ENCODE results near the gene PARP3. TPM values are rescaled to one million over a fixed set of nuclear protein-coding genes. Genes with fewer than 3 reads are reported as not detected.

PARP3 gene
- total and polyA plus RNA-seq, 2 of the 8 experiments (the other 6 are each of a cell fraction or from before 2014, with no cell fraction given): 1.3 to 1.6 TPM

DNA sequence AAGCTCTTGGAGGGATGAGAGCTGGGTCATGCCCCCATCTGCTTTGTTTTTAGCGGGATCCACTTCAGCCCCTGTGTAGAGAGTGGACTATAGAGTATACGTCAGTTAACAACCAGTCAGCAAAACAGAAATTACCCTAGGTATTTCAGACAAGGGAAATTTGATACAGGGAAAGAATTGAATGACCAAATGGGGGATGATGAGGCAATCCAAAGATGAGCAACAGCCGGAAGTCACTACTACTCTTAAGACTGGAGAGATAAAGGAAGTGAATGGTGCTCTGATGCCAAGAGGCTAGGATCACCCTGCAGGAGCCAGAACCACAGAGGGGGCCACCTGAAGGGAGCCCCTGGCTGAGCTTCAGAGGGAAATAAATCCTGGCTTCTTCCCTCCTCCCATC lies 11.3 kb downstream of the PARP3 start:
- ChIA-PET POLR2A (ENCODE audit: partially characterized antibody) (interaction anchor here (0.6 to 15.7 kb wide), 7 partner anchors 8 to 225 kb away, joined by 3 to 148 read pairs (median 13); partner anchors contain the start of genes ACY1, PARP3, PCBP4 and RPL29), CTCF (ENCODE audit: partially characterized antibody) (interaction anchor here (0.6 to 5.7 kb wide), 11 partner anchors 10 to 1326 kb away, joined by 3 to 29 read pairs (median 5); partner anchors contain the start of genes ABHD14A, ABHD14B, PARP3 and RRP9)
- H2BK20ac ChIP-seq (ENCODE audit: low read length): no peak overlapping the region
- no peak overlapping the region for H2BK120ac ChIP-seq (replicated peaks; ENCODE audit: low read depth, low read length)
- no peaks in the 10 kb centered on the region for H3K79me2 ChIP-seq (ENCODE audit: control insufficient read depth in 1 of 2, insufficient read depth in 2 of 2, low read length in 2 of 2)
- no peak overlapping the region for H3K23ac ChIP-seq (ENCODE audit: insufficient read length)
- no peak overlapping the region for H3K18ac ChIP-seq (ENCODE audit: extremely low read depth, low read length)
- no peak overlapping the region for H2AFZ ChIP-seq (ENCODE audit: low read length)
- H4K5ac ChIP-seq (ENCODE audit: insufficient read length, low read depth, low read length): no peak overlapping the region
- H3K4ac ChIP-seq (replicated peaks; ENCODE audit: insufficient read length, low read depth, low read length): no peak overlapping the region
- H3K4me3 ChIP-seq (ENCODE audit: extremely low read depth in 1 of 4, insufficient read depth in 2 of 4, low read depth in 3 of 4, low read length in 4 of 4): no peak overlapping the region
- DNase-seq (ENCODE audit: low read depth in 1 of 2, low spot score in 2 of 2) (no peak), FAIRE-seq (no peak)
- H3K79me1 ChIP-seq (ENCODE audit: low read depth, low read length): no peaks in the 10 kb centered on the region
- 92% methylated on average over 3 of the region's 3 CpGs; no CpG with 5 or more reads in 1 of the 2 experiments for WGBS, 2 experiments (ENCODE audit: extremely low coverage in 1 of 2, insufficient coverage in 1 of 2, insufficient read length in 1 of 2, insufficient replicate concordance in 2 of 2, low coverage in 1 of 2, low lambda C conversion rate in 2 of 2, missing lambda C conversion rate in 1 of 2)
- no peaks in the 10 kb centered on the region for H4K20me1 ChIP-seq (replicated peaks in 1 of 2; ENCODE audit: control insufficient read depth in 1 of 2, insufficient read depth in 2 of 2, low read length in 2 of 2)
- no peak overlapping the region for H3K56ac ChIP-seq (replicated peaks; ENCODE audit: insufficient read length, low read depth, low read length)
- no peak overlapping the region for H2AK5ac ChIP-seq (ENCODE audit: low read depth, low read length)
- no peaks in the 10 kb centered on the region for H3K36me3 ChIP-seq (ENCODE audit: control insufficient read depth in 2 of 4, insufficient read depth in 4 of 4, low read length in 3 of 4)
- no peak overlapping the region for H2BK15ac ChIP-seq (ENCODE audit: low read length)
- H4K91ac ChIP-seq (replicated peaks; ENCODE audit: insufficient read length, low read length): no peak overlapping the region
- no peaks in the 10 kb centered on the region for H3K9me3 ChIP-seq (ENCODE audit: insufficient read depth in 2 of 2, low read depth in 1 of 2, low read length in 1 of 2)
- no peak overlapping the region for H3K4me2 ChIP-seq (ENCODE audit: insufficient read depth in 1 of 2, low read depth in 2 of 2, low read length in 2 of 2)
- no peak overlapping the region for H3K27ac ChIP-seq (ENCODE audit: low read depth, low read length)
- H3K14ac ChIP-seq (ENCODE audit: insufficient read length): no peak overlapping the region
- peaks cover 0 to 15% (median 7%) of the 10 kb centered on the region in 4 experiments; a peak in 6 of 7 replicates for H3K4me1 ChIP-seq (replicated peaks in 1 of 4; ENCODE audit: control insufficient read depth in 3 of 4, insufficient read depth in 4 of 4, low read length in 3 of 4)
- H4K8ac ChIP-seq (ENCODE audit: extremely low read depth, insufficient read depth, low read length): no peak overlapping the region
- H2BK5ac ChIP-seq (ENCODE audit: low read depth, low read length): no peak overlapping the region
- H2BK12ac ChIP-seq (ENCODE audit: low read depth, low read length): no peak overlapping the region
- peaks cover 15 to 43% (median 35%) of the 10 kb centered on the region in 4 experiments for H3K27me3 ChIP-seq (replicated peaks in 1 of 4; ENCODE audit: control insufficient read depth in 3 of 4, extremely low read depth in 1 of 4, insufficient read depth in 3 of 4, low read length in 3 of 4)
- peaks cover 8% of the 10 kb centered on the region; the same call in 1 of the 2 replicates for H3K23me2 ChIP-seq (ENCODE audit: low read depth, low read length)
- no peak overlapping the region for H3K9ac ChIP-seq (replicated peaks in 1 of 4; ENCODE audit: extremely low read depth in 1 of 4, low read depth in 3 of 4, low read length in 3 of 4)
- no peak for TF ChIP-seq KDM4A (IDR thresholded peaks at IDR 0.05; ENCODE audit: low read depth, low read length, severe bottlenecking)
- TF ChIP-seq RBBP5 (IDR thresholded peaks at IDR 0.05; ENCODE audit: borderline replicate concordance, low read depth, low read length): no peak
- TF ChIP-seq NRF1 (IDR thresholded peaks at IDR 0.05; ENCODE audit: low read depth, low read length): no peak
- no peak for TF ChIP-seq SIX5 (IDR thresholded peaks at IDR 0.05; ENCODE audit: low read depth, low read length)
- TF ChIP-seq CEBPB (IDR thresholded peaks at IDR 0.05; ENCODE audit: low read depth, low read length): no peak
- TF ChIP-seq HDAC2 (IDR thresholded peaks at IDR 0.05; ENCODE audit: borderline replicate concordance in 1 of 2, low read depth in 2 of 2, low read length in 2 of 2): no peak
- no peak for TF ChIP-seq SAP30 (IDR thresholded peaks at IDR 0.05; ENCODE audit: insufficient read depth, insufficient replicate concordance, low read length)
- TF ChIP-seq RAD21 (IDR thresholded peaks at IDR 0.05 in 1 of 2, conservative IDR thresholded peaks at IDR 0.05 in 1 of 2; ENCODE audit: low read depth in 2 of 2, low read length in 2 of 2): no peak
- TF ChIP-seq, protein P1, sequence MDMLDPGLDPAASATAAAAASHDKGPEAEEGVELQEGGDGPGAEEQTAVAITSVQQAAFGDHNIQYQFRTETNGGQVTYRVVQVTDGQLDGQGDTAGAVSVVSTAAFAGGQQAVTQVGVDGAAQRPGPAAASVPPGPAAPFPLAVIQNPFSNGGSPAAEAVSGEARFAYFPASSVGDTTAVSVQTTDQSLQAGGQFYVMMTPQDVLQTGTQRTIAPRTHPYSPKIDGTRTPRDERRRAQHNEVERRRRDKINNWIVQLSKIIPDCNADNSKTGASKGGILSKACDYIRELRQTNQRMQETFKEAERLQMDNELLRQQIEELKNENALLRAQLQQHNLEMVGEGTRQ (IDR thresholded peaks at IDR 0.05; ENCODE audit: low read length): no peak
- TF ChIP-seq, protein P2, sequence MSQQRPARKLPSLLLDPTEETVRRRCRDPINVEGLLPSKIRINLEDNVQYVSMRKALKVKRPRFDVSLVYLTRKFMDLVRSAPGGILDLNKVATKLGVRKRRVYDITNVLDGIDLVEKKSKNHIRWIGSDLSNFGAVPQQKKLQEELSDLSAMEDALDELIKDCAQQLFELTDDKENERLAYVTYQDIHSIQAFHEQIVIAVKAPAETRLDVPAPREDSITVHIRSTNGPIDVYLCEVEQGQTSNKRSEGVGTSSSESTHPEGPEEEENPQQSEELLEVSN (IDR thresholded peaks at IDR 0.05): no peak
- no peak for TF ChIP-seq PHF8 (conservative IDR thresholded peaks at IDR 0.05; ENCODE audit: low read depth, low read length)
